Measurements from ENCODE around the gene PODXL.
A peak's percentile ranks its signal among the peaks of the same experiment; 100 is the strongest.
"Not testable (repeated sequence)": the region's sequence is repeated elsewhere in the genome, so short reads cannot be mapped to it uniquely, and the experiment has no call there.

The PODXL gene

GRCh38 chr7:131508754-131509486, 47.5 kb downstream of the PODXL start:
- peak; percentile 45 for DNase-seq

- peak; percentile 86 for DNase-seq
Measured at GRCh38 chr7:131507592-131508331, 48.7 kb downstream of the PODXL start.

GRCh38 chr7:131506597-131506996, 49.8 kb downstream of the PODXL start:
- DNase-seq: no peak

- DNase-seq: no peak
Measured at GRCh38 chr7:131505636-131506557, 50.5 kb downstream of the PODXL start.

GRCh38 chr7:131505037-131505620, 51.3 kb downstream of the PODXL start:
- DNase-seq: not testable (repeated sequence)

GRCh38 chr7:131504157-131504899, 52.1 kb downstream of the PODXL start:
- no peak for DNase-seq

GRCh38 chr7:131503639-131504038, 52.8 kb downstream of the PODXL start:
- DNase-seq: no peak

- peak; percentile 75 for DNase-seq
Measured at GRCh38 chr7:131502810-131503508, 53.5 kb downstream of the PODXL start.

GRCh38 chr7:131501930-131502685, 54.3 kb downstream of the PODXL start:
- DNase-seq: peak; percentile 19

GRCh38 chr7:131501422-131501821, 55.0 kb downstream of the PODXL start:
- DNase-seq: no peak

GRCh38 chr7:131500357-131500756, 56.1 kb downstream of the PODXL start:
- DNase-seq: no peak

- no peak for DNase-seq
Measured at GRCh38 chr7:131499801-131500200, 56.6 kb downstream of the PODXL start.

- no peak for DNase-seq
Measured at GRCh38 chr7:131498237-131498885, 58.1 kb downstream of the PODXL start.

- no peak for DNase-seq
Measured at GRCh38 chr7:131497454-131497853, 59.0 kb downstream of the PODXL start.

- DNase-seq: no peak
Measured at GRCh38 chr7:131495669-131496498, 60.5 kb downstream of the PODXL start.

- no peak for DNase-seq
Measured at GRCh38 chr7:131494182-131494581, 62.2 kb downstream of the PODXL start.

GRCh38 chr7:131493581-131493980, 62.8 kb downstream of the PODXL start:
- DNase-seq: peak; percentile 60

GRCh38 chr7:131493081-131493480, 63.3 kb downstream of the PODXL start:
- no peak for DNase-seq

GRCh38 chr7:131489881-131490280, 66.5 kb downstream of the PODXL start:
- DNase-seq: peak; percentile 22

All from NCI-H69 (cell line).